GM21360 (cell line): Measurements from ENCODE around the gene PIWIL1.

Experiments
- ATAC-seq: cut with Tn5 transposase; IDR thresholded peaks from one replicate; pipeline ENCODE4 v1.9.1; 2021; ENCODE audit warnings: mild to moderate bottlenecking, moderate library complexity; ENCODE audit not compliant: unreplicated experiment

The PIWIL1 gene

GRCh38 chr12:130336723-130337487, 782 bp upstream of the PIWIL1 start:
- ATAC-seq: no peak

GRCh38 chr12:130338794-130339601, 1.3 kb downstream of the PIWIL1 start:
- ATAC-seq: no peak

- no peak for ATAC-seq
Observed at GRCh38 chr12:130339951-130340350, 2.3 kb downstream of the PIWIL1 start.

- ATAC-seq: no peak
Observed at GRCh38 chr12:130342442-130342841, 4.8 kb downstream of the PIWIL1 start.

GRCh38 chr12:130342842-130343241, 5.2 kb downstream of the PIWIL1 start:
- no peak for ATAC-seq

- ATAC-seq: no peak
Observed at GRCh38 chr12:130344529-130344928, 6.8 kb downstream of the PIWIL1 start.

GRCh38 chr12:130345292-130345691, 7.6 kb downstream of the PIWIL1 start:
- no peak for ATAC-seq

- no peak for ATAC-seq
Observed at GRCh38 chr12:130347588-130347987, 9.9 kb downstream of the PIWIL1 start.

- ATAC-seq: no peak
Observed at GRCh38 chr12:130350715-130351114, 13.0 kb downstream of the PIWIL1 start.

- ATAC-seq: no peak
Observed at GRCh38 chr12:130351326-130351725, 13.6 kb downstream of the PIWIL1 start.

- no peak for ATAC-seq
Observed at GRCh38 chr12:130353081-130353480, 15.4 kb downstream of the PIWIL1 start.

GRCh38 chr12:130354407-130354806, 16.7 kb downstream of the PIWIL1 start:
- no peak for ATAC-seq

- no peak for ATAC-seq
Observed at GRCh38 chr12:130356222-130356621, 18.5 kb downstream of the PIWIL1 start.

- no peak for ATAC-seq
Observed at GRCh38 chr12:130357241-130357640, 19.6 kb downstream of the PIWIL1 start.

- no peak for ATAC-seq
Observed at GRCh38 chr12:130357729-130358330, 20.1 kb downstream of the PIWIL1 start.

GRCh38 chr12:130362060-130362459, 24.4 kb downstream of the PIWIL1 start:
- no peak for ATAC-seq

- no peak for ATAC-seq
Observed at GRCh38 chr12:130364578-130364977, 26.9 kb downstream of the PIWIL1 start.

- ATAC-seq: no peak
Observed at GRCh38 chr12:130366159-130366558, 28.5 kb downstream of the PIWIL1 start.

GRCh38 chr12:130367003-130367402, 29.3 kb downstream of the PIWIL1 start:
- ATAC-seq: no peak

GRCh38 chr12:130367523-130367922, 29.8 kb downstream of the PIWIL1 start:
- no peak for ATAC-seq

- ATAC-seq: no peak
Observed at GRCh38 chr12:130369816-130370215, 32.1 kb downstream of the PIWIL1 start.

- no peak for ATAC-seq
Observed at GRCh38 chr12:130371296-130371695, 33.6 kb downstream of the PIWIL1 start.
